GM18505 (cell line): ENCODE measurements around the gene GPATCH1.
"Not testable (repeated sequence)": the region's sequence is repeated elsewhere in the genome, so short reads cannot be mapped to it uniquely, and the experiment has no call there.

Experiments
- ATAC-seq: cut with Tn5 transposase; IDR thresholded peaks from one replicate; pipeline ENCODE4 v1.9.1; 2021; ENCODE audit not compliant: unreplicated experiment
- POLR2A ChIP-seq: IDR thresholded peaks from 4 replicates; pipeline ENCODE4 v1.6.1; 2011; ENCODE audit warnings: borderline replicate concordance; ENCODE audit not compliant: insufficient read depth, insufficient read length; ENCODE audit errors: extremely low read depth

The GPATCH1 gene

DNA sequence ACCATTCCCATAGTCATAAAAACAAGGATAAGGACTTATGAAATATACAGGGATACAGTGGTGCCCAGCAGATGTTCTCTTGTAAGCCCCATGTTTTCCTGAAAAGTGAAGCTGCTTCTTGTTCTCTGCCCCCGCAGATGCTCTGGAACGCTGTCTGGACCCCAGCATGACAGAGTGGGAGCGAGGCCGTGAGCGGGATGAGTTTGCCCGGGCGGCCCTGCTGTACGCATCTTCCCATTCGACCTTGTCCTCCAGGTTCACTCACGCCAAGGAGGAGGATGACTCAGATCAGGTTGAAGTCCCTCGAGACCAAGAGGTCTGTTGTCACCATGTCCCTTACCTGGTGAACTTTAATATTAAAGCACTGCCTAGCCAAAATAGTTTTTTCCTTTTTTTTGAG lies 30.6 kb downstream of the GPATCH1 start:
- no peak for ATAC-seq
- no peak for TF ChIP-seq POLR2A

DNA sequence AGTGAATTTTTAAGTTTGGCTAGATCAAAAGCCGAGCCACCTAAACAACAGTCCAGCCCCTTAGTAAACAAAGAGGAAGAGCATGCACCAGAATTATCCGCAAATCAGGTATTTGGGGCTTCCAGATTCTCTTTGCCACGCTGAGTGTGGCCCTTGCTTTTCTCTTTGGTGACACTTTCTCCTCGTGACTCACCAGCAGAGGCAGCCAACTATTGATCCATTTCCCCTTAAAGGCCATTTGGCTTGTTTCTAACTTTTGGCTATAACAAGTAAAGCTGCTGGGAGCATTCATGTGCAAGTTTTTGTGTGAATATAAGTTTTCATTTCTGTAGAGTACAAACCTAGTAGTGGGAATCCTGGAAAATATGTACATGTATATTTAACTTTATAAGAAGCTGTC lies 33.3 kb downstream of the GPATCH1 start:
- ATAC-seq: no peak

DNA sequence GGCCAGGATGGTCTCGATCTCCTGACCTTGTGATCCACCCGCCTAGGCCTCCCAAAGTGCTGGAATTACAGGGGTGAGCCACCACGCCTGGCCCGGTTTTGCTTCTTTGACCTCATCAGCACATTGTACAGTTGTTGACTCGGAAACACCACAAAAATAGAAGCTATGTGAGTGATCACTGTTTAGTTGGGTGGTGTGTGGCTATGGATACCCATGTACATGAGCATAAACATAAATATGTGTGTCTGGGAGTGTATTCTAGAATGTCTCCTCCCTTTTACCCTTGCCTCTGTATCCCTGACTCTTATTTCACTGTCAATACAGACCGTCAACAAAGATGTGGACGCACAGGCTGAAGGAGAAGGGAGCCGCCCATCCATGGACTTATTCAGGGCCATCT lies 36.5 kb downstream of the GPATCH1 start:
- ATAC-seq: no peak
- TF ChIP-seq POLR2A: no peak

More for the DNA sequence above, 33.3 kb downstream of the GPATCH1 start:
- TF ChIP-seq POLR2A: no peak

DNA sequence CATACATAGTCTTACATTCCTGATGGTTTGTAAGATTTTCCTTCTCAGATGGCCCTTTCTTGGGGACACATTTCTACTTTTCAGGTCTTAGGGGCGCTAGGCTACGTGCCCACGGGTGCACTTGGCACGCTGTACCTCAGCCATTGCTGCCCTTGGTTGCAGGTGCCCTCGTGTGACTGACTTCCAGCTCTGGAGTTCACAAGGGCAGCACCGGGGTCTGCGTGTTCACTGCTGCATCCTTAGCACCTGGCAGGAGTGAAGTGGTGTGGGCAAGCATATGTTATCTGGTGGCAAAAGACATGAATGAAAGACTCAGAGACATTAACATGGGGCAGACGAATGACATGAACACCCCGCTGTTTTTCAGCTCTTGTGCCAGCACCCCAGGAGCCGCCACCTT lies 37.7 kb downstream of the GPATCH1 start:
- no peak for ATAC-seq
- no peak for TF ChIP-seq POLR2A

DNA sequence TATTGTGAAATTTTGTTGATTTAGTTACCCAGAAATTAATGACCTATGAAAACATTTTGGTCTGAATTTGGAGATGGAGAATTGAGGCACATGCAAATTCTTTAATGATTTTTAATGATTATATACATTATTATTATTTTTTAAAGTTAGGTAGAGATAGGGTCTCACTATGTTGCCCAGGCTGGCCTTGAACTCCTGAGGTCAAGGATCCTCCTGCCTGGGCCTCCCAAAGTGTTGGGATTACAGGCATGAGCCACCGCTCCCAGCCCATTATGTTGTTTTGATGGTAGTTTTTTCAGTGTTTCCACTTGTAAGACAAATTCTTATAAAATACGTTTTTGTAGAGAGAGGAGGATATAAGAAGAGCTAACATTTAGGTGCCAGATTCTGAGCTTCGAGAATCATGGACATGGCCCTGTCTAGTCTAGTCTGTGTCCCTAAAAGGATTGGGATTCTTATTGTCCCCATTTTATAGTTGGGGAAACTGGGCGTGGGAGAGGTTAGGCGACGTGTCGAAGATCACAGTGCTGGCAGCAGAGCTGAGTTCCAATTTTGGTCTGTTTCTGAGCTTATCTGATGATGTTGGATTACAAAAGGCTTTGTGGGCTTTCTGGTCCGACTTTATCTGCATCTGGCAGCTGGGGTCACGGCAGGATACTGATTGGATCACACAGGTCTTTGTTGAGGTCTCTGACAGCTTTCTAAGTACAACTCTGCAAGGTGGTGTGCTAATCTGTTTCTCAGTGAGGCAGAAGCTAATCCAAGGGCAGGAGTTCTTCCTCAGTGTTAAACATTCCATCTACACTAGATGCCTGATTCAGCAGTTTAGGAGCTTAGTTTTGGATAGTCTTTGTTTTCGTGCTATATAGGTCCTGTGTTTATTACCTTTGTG lies 43.5 kb downstream of the GPATCH1 start:
- no peak for ATAC-seq
- no peak for TF ChIP-seq POLR2A

DNA sequence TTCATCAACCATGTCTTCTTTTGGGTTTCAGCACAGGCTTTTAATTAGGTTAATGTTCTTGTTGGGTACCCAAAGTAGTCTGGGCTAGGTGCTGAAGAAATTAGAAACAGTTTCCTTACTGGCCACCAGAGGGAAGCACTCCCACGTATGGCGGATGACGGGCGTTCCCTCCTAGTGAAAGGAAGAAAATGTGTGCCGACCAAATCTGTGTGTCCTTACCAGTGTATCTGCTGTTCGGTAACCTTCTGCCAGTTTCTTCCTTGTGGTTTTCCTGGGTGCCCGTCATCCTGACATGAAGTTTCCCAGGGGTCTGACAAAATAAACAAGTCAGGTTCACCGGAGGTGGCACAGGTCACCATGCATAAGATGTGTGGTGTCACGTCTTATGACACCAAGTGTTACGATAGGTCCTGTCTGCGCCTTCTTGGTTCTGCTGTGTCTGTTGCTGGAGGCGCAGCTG lies 45.0 kb downstream of the GPATCH1 start:
- no peak for TF ChIP-seq POLR2A

DNA sequence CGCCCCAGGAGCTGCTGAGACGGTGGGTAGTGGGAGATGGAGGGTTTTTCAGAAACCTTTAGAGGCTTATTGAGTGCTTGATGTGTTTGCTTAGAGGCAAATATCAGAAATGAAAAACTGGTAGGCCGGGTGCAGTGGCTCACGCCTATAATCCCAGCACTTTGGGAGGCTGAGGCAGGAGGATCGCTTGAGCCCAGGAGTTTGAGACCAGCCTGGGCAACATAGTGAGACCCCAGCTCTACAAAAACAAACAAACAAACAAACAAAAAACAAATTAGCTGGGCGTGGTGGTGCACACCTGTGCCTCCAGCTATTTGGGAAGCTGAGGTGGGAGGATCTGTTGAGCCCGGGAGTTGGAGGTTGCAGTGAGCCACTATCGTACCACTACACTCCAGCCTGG lies 45.7 kb downstream of the GPATCH1 start:
- ATAC-seq: not testable (repeated sequence)

More for the DNA sequence above, 45.0 kb downstream of the GPATCH1 start:
- ATAC-seq: no peak

DNA sequence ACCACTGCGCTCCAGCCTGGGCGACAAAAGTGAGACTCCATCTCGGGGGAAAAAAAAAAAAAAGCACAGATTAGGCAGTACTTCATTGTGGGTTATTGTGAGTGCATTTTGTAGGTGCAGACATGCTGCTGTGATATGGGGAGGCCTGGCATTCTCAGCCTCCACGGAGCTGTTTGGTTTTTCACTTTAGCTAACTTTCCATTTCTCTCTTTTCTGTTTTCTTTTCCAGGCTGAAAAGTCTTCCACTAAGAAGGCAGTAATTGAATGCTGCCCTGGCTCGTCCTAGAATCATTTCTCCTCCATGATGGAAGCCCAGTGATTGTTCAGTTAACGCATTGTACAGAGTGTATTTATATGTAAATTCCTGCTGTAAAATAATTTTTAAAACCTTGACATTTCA lies 48.9 kb downstream of the GPATCH1 start:
- TF ChIP-seq POLR2A: no peak
- no peak for ATAC-seq

DNA sequence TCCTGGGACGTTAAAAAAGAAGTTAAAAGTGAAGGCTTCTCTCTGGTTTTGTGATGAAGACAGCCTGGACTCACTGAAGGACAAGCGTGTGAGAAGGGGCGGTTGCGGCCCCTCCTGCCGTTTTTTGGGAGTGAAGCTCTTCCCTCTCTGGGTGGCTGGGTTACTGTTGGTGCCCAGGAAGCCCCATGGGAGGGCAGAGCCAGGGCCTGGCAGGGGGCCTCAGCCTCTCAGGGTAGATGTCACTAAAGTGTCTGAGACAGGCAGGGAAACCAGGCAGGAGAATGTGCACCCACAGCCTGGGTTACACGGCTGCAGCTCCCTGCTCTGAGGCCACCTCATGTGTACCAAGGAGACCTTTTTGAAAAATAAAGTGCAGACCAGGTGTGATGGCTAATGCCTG lies 49.5 kb downstream of the GPATCH1 start:
- ATAC-seq: no peak

DNA sequence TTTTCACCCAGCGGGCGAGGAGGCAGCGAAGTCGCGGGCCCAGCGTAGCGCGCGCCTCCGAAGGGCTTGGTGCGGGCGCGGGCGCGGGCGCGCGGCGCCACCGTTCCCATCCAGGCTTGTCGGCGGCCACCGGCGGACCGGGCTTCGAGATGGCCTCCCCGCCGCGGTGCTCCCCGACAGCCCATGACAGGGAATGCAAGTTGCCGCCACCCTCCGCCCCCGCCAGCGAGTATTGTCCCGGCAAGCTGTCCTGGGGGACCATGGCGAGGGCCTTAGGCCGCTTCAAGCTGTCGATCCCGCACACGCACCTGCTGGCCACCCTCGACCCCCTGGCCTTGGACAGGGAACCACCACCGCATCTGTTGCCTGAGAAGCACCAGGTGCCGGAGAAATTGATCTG lies 51.0 kb downstream of the GPATCH1 start, which contains the start of gene WDR88:
WDR88 (plus strand) TSS at position 94 of the 400 bp plus-strand sequence; CDS start at position 150, 56 bp downstream.
- no peak for TF ChIP-seq POLR2A
- ATAC-seq: no peak

More for the DNA sequence above, 49.5 kb downstream of the GPATCH1 start:
- TF ChIP-seq POLR2A: no peak

DNA sequence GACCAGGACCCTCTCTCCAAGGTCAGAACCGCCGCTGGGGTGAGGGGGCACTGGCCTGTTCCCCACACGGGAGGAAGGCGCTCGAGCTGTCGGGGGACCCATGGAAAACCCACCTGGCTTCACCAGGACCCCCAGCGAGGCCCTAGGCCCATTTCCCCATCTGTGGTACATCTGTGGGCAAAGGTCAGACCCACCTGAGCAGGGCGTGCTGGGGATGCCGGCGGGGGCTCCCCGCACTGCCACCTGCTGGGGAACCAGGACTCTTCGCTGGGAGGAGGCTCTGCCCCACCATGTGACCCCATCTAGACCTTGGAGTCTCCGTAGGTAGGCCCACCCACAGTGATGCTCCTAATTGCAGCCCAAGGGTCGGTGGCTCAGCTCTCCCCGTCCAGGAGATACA lies 51.4 kb downstream of the GPATCH1 start:
- TF ChIP-seq POLR2A: no peak
- ATAC-seq: no peak

DNA sequence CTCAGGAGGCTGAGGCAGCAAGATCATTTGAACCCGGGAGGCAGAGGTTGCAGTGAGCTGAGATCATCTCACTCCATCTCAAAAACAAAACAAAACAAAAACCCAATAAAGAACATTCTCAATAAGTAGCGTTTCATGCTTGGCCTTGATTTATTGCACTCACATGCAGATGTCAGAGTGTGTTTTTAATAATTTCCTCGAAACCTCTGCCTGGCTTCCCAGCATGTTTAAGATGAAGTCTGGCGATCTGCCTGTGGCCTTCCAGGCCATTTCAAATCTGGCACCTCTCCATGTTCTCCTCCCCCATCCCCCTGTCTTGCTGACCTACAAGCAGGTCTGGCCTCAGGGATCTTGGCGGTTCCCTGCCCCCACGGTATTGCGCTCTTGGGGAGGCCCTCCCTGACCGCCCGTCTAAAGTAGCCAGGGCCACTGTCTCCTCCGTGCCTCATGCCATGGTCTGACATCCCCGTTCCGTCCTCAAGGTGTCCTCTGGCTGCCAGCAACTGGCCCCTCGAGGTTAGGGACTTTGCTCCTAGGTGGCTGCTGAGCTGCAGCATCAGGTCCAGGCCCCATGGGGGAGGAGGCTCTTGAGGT lies 52.6 kb downstream of the GPATCH1 start:
- no peak for TF ChIP-seq POLR2A

DNA sequence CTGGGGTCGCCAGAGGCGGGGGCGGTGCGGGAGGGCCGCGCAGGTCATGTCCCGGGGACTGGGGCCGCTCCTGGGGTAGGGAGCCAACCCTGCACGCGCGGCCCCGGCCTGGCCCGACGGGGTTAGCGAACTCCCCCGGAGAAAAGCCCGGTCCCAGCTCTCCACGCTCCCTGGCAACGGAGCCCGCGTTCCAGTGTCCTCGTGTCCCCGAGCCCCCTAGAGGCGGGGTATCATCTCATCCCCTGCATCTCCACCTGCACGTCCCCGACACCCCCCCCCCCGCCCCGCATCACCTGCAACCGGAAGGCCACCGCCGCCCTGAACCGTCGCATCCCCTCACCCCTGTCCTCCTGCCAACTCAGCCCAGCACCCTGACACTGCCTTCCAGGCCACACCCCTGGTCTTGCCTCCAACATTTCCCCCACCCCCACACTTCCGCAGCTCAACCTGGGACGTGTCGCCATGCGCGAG lies 53.6 kb downstream of the GPATCH1 start:
- TF ChIP-seq POLR2A: no peak
- ATAC-seq: no peak

More for the DNA sequence above, 52.6 kb downstream of the GPATCH1 start:
- ATAC-seq: no peak

DNA sequence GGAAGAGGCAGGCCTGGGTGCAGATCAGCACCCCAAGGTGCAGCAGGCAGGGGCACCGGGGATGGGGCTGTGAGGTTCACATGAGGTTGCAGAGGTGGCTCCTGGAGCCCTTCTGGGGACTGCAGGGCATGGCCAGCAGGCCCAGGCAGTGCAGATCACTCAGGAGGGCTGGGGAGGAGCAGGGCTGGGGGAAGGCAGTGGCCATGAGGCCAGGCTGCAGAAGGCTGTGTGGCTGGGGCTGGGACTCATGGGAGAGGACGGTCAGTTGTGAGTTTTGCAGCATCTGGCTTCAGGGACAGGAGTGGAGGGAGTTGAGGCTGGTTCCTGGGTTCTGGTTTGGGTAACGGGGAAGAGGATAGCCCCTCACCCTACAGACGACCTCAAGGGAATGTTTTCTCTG lies 58.2 kb downstream of the GPATCH1 start:
- TF ChIP-seq POLR2A: no peak
- no peak for ATAC-seq
